ENCODE measurements around the gene LRRC59. TPM values are rescaled to one million over a fixed set of nuclear protein-coding genes. Genes with fewer than 3 reads are reported as not detected.
"Not testable (repeated sequence)": the region's sequence is repeated elsewhere in the genome, so short reads cannot be mapped to it uniquely, and the experiment has no call there.

Gene LRRC59
- polyA plus RNA-seq, 4 donors, result 59.9 to 65.0 (median 63.8) TPM

DNA sequence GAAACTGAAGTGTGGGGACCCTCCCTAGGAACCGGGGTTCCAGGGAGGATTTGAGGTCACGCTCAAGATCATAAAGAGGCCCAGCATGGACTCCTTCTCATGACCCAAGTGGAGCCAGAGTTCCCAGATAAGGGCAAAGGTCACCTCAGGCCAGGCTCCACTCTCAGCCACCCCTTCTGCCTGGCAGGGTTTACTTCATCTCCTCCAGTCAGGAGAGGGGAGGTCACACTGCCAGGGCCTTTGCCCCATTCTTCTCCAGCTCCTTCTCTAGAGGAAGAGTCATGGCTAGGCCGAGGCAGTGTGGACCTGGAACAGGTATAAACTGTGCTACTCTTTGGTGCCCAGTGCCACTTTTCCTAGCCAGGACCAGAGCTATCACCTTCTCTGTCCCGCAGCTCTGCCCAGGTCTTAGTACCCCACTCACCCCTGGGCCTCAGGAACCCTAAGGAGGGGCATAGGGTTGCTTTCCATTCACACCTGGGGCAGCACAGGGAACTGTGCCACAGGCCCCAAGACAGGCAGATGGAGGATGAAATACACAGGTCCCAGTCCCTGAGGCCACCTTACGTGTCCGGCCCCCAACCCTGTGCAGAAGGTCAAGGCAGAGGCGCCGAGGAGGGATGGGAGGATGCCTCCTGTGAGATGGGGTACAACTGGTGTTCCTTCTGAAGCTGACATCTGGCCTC is 27.8 kb upstream of the LRRC59 start:
- no peak for DNase-seq (ENCODE audit: low read depth in 4 of 4, low spot score in 3 of 4)

DNA sequence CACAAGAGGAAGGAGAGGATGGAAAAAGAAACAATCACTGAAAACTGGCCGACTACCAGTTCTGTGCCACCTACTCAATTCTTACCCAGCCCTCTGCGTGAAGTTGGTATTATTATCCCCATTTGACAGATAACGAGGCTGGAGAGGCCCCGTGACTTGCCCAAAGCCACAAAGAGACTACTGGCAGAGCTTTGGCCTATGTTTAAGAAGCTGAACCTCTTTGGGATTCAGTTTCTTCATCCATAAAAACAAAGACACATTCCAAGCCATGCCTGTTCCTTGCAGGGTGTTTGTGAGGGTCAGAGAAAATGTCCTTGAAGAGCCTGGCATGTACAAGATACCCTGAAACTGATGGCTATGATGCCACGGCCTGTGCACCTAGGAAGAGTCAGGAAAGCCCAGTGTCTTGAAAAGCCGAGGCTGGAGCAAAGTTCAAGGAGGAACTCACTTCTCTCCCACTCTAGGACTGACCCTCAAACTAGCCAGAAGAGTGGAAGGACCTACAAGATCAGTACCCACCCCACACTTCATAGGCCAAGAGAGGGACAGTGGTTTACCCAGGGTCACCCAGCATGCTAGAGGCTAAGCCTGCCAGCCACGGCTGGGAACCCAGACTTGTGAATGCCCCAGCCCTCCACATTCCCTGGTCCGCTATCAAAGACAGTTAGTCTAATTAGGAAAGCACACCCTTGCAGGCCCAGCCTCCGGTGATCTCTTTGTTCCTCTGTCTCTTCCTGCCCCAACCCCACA is 27.1 kb upstream of the LRRC59 start:
- no peak for DNase-seq (ENCODE audit: low read depth in 4 of 4, low spot score in 3 of 4)

DNA sequence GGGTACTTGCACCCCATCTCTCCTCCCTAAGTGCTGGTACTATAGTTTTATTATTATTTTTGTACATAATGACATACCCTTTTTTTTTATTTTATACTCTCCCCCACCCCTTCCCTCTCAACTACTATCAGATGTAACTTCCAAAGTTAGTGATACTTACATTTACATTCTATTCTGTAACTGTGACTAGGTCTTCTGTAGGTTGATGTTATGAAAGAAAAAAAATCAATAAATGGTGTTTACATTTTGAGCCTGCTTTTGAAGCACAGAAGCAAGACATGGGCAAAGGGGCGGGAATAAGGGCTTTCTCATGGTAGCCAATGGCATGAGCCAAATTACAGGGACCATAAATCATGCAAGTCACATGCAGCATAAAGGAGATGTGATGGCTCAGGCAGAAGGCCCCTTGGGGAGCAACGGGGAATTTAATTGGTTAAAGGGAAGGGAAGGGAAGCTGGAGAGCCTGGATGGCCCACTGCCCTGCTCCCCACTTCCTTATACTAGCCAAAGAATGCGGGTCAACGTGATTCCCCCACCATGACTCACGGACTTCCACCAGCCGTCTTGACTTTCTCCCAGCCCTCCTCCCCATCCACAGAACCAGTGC is 26.3 kb upstream of the LRRC59 start:
- no peak for DNase-seq (ENCODE audit: low read depth in 4 of 4, low spot score in 3 of 4)

DNA sequence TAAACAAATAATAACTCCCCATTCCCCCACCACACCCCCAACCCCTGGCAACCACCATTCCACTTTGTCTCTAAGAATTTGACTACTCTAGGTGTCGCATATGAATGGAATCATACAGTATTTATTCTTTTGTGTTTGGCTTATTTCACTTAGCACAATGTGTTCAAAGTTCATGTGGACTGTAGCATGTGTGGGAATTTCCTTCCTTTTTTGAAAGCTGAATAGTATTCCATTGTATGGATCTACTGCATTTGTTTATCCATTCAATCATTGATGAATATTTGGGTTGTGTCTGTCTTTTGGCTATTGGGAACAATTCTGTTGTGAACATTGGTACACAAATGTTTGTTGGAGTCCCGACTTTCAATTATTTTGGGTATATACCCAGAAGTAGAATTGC is 25.4 kb upstream of the LRRC59 start:
- no peak for DNase-seq (ENCODE audit: low read depth in 4 of 4, low spot score in 3 of 4)

DNA sequence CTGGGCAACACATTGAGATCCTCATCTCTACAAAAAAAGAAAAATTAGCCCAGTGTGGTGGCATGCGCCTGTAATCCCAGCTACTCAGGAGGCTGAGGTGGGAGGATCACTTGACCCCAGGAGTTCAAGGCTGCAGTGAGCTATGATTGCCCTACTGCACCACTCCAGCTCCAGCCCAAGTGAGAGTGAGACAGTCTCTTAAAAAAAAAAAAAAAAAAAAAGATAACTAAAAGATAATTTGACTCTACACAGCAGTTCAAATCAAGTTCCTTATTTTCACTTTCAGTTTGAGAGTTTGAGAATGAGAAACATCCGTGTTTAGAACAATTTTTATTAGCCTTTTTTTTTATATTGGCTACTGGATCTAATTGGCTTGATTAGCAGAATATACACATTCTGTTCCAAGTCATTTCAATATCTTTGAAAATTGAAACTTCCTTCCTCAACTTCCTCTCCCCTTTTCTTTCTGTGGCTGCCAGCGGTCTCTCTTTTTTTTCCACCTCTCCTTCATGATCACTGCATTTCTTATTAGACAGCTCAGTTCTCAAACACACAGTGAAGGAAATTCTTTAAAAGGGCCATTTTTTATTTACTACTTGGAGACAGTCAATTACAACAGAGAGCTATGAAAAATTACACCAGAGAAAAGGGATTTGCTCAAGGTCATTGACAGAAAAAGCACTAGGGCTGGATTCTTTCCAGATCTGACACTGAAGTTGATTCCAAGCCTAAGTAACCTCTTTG is 24.2 kb upstream of the LRRC59 start:
- no peak for DNase-seq (ENCODE audit: low read depth in 4 of 4, low spot score in 3 of 4)

DNA sequence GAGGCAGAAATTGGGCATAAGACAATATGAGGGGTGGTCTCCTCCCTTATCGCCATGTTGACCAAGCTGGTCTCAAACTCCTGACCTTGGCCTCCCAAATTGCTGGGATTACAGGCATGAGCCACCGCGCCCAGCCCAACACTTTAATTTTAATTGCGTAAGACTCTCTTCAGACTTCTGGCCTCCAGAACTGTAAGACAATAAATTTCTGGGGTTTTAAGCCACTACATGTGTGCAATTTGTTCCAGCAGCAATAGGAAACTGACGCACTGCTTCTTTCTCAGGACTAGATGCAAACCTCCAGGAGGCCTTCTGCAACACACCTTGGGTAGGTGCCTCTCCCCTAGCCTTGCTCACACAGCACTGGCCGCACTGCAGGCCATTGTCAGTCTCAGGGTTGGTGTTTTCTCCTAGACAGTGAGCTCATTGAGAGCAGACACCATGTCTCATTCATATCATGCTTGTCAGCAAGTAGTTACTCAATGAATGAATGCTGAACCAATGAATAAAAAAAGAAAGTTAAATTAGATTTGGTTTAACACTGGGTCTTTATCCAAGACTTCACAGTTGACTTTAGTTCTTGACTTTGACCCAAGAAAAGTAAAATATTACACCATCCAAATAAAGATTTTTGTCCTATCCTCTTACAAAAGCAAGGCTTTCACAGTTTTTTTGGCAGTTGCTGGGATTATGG is 23.2 kb upstream of the LRRC59 start:
- no peak for DNase-seq (ENCODE audit: low read depth in 4 of 4, low spot score in 3 of 4)

DNA sequence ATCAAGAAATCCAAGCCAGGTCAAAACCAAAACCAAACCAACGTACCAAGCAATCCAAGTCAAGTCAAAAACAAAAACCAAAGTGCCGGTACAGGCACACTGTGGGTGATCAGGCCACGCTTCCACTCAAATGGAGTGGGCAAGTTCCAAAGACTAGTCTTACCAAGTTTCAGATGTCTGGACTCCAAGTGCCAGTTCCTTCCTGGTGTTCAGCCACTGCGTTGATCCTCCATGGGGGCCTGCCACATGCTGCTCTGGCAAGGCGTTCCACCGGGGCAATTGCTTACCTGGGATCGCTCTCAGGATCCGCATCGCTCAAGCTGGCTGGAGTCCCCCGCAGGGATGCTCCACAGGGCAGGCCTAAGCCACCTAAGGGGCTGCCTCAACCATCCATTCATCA is 22.3 kb upstream of the LRRC59 start:
- DNase-seq (ENCODE audit: low read depth in 4 of 4, low spot score in 3 of 4), result not testable (repeated sequence)

DNA sequence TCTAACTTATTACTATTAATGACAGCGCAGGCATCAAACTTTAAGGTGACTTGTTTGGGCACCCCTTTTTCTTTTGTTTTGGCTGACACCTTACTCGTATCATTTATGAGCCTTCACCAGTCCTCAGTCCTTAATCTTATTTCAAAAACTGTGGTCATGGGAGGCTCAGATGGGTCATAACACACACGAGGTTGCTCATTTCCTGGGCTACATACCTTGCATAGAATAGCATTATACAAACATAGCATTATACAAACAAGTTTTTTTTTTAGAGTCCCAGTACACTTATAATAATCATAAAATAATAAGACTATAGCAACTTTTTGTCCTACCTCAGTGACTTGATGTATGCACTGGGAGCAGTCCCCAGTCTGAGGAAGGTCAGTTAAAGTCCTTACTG is 17.5 kb upstream of the LRRC59 start:
- DNase-seq (ENCODE audit: low read depth in 4 of 4, low spot score in 3 of 4), result no peak

DNA sequence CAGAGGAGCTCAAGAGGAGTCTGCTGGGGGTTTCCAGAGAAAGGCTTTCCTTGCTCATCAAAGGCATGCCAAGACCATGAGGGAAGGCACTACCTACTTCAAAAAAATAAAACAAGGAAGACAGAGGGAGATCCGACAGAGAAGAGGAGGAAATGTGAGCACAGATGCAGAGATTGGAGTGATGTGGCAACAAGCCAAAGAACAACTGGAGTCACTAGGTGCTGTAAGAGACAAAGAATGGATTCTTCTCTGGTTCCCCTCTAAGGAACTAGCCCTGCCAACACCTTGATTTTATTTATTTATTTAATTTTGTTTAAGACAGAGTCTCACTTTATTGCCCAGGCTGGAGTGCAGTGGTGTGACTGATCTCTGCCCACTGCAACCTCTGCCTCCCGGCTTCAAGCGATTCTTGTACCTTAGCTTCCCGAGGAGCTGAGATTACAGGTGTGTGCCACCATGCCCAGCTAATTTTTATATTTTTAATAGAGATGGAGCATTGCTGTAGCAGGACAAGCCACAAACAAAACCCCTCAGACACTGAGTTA is 14.9 kb upstream of the LRRC59 start:
- no peak for DNase-seq (ENCODE audit: low read depth in 4 of 4, low spot score in 3 of 4)

DNA sequence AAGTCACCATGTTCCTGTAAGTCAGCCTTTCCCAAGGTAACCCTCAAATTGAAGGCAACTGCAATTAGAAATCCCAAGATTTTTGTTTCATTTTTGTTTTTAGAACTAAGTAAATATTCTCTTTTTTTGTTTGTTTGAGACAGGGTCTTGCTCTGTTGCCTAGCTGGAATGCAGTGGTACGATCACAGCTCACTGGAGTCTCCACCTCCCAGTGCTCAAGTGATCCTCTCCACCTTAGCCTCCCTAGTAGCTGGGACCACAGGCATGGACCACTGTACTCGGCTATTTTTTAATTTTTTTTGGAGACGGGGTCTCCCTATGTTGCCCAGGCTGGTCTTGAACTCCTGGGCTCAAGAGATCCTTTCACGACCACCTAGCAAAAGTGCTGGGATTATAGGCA is 10.6 kb upstream of the LRRC59 start:
- no peak for DNase-seq (ENCODE audit: low read depth in 4 of 4, low spot score in 3 of 4)

DNA sequence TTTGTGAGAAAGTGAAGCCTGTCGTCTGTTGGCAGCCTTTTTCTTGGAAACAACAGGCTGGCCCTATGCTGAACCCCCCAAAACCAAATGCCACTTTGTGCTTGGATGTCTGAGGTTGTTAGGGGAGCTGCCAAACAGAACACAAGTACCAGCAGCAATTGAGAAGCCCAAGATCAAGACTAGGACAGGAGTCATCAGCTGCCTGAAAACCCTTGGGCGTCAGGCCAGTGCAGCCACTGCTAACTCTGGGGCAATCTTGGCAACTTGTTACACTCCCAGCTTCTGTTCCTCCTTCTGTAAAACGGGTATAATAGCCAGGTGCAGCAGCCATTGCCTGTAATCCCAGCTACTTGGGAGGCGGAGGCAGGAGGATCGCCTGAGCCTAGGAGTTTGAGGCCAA is 9.3 kb upstream of the LRRC59 start:
- DNase-seq (ENCODE audit: low read depth in 4 of 4, low spot score in 3 of 4), result no peak

DNA sequence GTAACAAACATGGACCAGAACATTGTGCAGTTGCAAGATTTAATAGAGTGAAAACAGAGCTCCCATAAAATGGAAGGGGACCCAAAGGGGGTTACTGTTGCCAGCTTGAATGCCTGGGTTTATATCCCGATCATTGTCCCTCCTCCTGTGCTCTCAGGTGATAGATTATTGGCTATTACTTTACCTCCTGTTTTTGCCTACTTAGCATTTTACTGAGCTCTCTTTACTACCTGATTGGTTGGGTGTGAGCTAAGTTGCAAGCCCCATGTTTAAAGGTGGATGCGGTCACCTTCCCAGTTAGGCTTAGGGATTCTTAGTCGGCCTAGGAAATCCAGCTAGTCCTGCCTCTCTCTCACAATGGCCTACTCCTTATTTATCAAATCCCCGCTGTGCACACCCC is 8.0 kb upstream of the LRRC59 start:
- DNase-seq (ENCODE audit: low read depth in 4 of 4, low spot score in 3 of 4), result not testable (repeated sequence)

DNA sequence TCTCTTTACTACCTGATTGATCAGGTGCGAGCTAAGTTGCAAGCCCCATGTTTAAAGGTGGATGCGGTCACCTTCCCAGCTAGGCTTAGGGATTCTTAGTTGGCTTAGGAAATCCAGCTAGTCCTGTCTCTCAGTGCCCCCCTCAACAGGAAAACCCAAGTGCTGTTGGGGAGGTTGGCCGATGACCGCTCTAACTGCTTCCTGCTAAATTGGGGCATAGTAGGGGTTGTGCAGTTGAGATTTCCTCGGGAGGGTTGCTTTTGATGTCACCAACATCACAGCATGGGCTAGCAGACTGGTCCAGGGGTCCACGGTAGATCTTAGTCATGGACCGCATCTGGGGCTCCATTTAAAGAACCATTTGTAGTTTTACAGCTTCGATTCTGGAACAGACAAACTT is 2.3 kb upstream of the LRRC59 start:
- DNase-seq (ENCODE audit: low read depth in 4 of 4, low spot score in 3 of 4), result not testable (repeated sequence)

DNA sequence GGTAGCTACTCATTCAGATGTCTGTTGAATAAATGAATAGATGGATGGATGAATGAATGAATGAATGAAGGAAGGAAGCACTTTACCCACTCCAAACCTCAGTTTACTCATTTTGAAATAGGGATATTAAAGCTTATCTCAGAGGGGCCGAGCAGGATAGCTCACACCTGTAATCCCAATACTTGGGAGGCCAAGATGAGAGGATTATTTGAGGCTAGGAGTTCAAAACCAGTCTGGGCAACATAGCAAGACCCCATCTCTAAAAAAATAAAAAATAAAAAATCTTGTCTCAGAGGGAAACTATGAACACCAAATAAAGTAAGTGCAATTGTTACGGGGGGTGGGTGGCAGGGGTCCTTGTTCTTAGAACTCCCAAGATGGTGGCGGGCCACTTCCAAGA is 1.3 kb upstream of the LRRC59 start:
- not testable (repeated sequence) for DNase-seq (ENCODE audit: low read depth in 4 of 4, low spot score in 3 of 4)

DNA sequence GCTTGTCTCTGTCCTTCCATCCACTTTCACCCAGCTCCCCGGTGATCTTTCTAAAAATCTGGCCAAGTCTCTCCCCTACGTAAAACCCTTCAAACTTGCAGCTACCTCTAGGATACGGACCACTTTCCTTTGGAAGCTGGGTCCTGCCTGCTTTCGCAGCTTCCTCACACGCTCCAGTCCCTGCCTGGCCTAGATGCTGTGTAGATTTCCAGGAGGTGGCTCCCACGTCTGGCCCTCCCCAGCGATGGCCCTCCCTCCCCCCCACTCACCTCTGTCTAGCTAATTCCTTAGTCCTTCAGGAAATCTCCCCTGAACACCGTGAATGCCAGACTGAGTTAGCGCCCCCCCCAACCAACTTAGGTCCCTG is 579 bp upstream of the LRRC59 start:
- DNase-seq (ENCODE audit: low read depth in 4 of 4, low spot score in 3 of 4), result no peak

DNA sequence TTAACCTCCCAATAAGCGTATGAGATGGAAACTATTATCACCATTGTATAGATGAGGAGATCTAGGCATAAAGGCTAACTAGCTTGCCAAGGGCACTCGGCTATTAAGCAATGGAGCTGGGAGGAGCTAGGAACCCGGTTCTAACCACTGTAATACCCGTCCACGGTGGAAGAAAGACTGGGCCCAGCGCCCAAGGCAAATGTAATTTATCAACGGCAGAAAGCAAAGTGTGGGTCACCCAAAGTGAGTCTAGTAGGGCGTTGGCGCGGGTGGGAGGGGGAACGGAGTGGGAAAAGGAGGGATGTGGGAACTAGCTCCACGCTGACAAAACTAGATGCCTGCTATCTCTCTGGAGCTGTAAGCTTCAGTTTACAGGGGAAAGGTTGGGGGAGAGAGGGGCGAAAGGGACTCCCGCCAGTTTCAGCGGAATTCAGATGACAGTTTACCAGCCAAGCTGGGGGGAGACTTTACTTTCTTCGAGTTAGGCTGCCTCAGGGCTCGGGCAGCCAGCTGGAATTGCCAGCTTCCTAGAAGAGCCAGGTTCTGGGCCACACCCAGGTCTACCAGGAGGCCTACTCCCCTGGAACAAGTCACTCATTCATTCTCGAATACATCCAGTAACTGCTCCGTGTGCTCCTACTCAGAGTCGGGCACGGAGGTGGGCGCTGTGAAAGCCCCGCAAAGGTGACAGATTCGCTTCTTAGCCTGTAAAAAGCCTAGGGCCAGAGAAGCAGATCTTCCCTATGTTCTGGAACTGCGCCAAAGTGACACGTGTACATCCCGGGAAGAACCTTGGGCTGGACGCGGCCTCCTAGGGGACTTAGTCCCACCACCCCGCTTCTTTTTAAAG is 837 bp downstream of the LRRC59 start:
- DNase-seq (ENCODE audit: low read depth in 4 of 4, low spot score in 3 of 4), result peak in 1 of 4 donors; percentile 10

DNA sequence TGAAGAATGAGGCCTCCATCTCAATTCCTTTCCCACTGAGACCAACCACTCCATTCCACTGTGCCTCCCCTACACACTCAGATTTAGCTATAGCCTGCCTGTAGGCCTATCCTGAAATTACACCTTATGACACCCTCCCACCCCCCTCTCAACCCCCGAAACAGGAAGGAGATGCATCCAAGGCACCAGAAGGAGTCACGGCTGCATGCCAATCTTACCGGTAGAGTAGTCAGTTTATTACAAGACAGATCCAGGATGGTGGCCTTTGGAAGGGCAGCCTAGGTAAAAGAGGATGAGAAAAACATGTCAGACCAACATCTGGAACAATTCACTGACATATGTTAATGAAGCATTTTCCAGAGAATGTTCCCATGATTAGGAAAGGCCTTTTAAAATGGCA is 2.6 kb downstream of the LRRC59 start:
- DNase-seq (ENCODE audit: low read depth in 4 of 4, low spot score in 3 of 4), result no peak

DNA sequence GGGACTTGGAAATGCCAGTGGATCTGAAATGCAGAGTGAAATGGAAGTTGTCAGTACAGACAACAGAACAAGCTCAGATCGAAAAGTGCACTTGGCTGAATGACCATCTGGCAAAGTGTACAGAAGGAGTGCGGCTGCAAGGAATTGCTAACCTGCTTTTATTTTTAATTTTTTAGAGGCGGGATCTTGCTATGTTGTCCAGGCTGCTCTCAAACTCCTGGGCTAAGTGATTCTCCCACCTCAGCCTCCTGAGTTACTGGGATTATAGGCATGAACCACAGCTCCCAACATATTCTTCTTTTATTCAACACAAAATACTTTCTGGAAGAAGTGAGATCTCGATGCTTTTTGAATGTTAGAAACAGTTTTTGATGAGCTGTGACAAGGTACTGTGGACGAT is 3.6 kb downstream of the LRRC59 start:
- no peak for DNase-seq (ENCODE audit: low read depth in 4 of 4, low spot score in 3 of 4)

DNA sequence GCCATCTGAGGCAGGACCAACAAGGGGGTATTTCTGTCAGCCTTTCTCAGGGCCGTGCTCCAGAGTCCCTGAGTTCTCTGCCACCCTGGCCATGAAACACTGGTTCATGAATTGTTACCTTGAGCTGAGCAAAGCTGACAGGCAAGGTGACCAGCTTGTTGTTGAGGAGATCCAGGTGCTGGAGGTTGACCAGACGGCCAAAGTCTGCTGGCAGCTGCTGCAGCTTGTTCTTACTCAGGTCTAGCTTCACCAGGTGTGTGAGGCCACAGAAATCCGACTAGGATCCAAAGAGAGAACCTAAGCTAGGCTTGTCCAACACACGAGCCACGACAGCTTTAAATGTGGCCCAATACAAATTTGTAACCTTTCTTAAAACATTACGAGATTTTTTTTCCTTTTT is 4.7 kb downstream of the LRRC59 start:
- no peak for DNase-seq (ENCODE audit: low read depth in 4 of 4, low spot score in 3 of 4)

DNA sequence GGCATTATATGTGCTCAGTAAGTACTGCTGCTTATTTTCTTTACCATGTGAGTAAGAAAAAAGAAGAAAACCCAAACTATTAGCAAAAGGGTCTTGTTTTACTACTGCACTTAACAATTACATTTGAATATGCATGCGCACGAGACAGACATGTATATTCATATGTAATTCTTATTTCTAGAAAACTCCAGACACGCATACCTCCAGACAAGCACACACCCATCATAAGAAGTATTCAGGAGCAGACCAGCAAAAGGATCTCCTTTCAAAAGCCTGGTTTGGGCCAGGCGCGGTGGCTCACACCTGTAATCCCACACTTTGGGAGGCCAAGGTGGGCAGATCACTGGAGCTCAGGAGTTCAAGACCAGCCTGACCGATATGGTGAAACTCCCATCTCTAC is 7.8 kb downstream of the LRRC59 start:
- no peak for DNase-seq (ENCODE audit: low read depth in 4 of 4, low spot score in 3 of 4)

All from right renal pelvis (tissue), 4 donors.